Skin epidermis (tissue), 12 donors: ENCODE measurements around the gene FIBCD1.

Experiments
- H3K27ac ChIP-seq, 21 experiments: fragments of 200-600 bp; sonication (generic) in 11 of 21; one replicate each; pipeline ENCODE4 v1.5.0; 2020; ENCODE audit warnings: mild to moderate bottlenecking in 3 of 21, inconsistent platforms in 2 of 21, moderate library complexity in 2 of 21
- H3K4me3 ChIP-seq, 7 experiments: fragments of 200-600 bp; sonication (generic) in 2 of 7; one replicate each; pipeline ENCODE4 v1.5.0; 2020; ENCODE audit warnings: inconsistent platforms in 2 of 7, mild to moderate bottlenecking in 2 of 7, moderate library complexity in 1 of 7

Gene FIBCD1

GRCh38 chr9:130887494-130888144 is 51.4 kb downstream of the FIBCD1 start:
- Histone ChIP-seq H3K4me3 (no peak overlapping the region), H3K27ac (no peak overlapping the region)

- H3K27ac ChIP-seq, result no peak overlapping the region
Measured at GRCh38 chr9:130886981-130887380, 52.1 kb downstream of the FIBCD1 start.

GRCh38 chr9:130885484-130886375 is 53.3 kb downstream of the FIBCD1 start:
- Histone ChIP-seq H3K27ac (no peak overlapping the region), H3K4me3 (no peak overlapping the region)

More at GRCh38 chr9:130886981-130887380, 52.1 kb downstream of the FIBCD1 start:
- H3K4me3 ChIP-seq, result no peak overlapping the region

GRCh38 chr9:130884542-130885483 is 54.2 kb downstream of the FIBCD1 start:
- H3K4me3 ChIP-seq, result no peak overlapping the region
- no peak overlapping the region for H3K27ac ChIP-seq

GRCh38 chr9:130884111-130884531 is 54.9 kb downstream of the FIBCD1 start:
- H3K27ac ChIP-seq, result no peak overlapping the region
- no peak overlapping the region for H3K4me3 ChIP-seq

GRCh38 chr9:130883479-130883878 is 55.6 kb downstream of the FIBCD1 start:
- no peak overlapping the region for H3K27ac ChIP-seq
- H3K4me3 ChIP-seq, result no peak overlapping the region

GRCh38 chr9:130882696-130883225 is 56.3 kb downstream of the FIBCD1 start:
- no peak overlapping the region for H3K4me3 ChIP-seq

GRCh38 chr9:130881516-130881915 is 57.5 kb downstream of the FIBCD1 start:
- Histone ChIP-seq H3K4me3 (no peak overlapping the region), H3K27ac (no peak overlapping the region)

More at GRCh38 chr9:130882696-130883225, 56.3 kb downstream of the FIBCD1 start:
- no peak overlapping the region for H3K27ac ChIP-seq

- H3K27ac ChIP-seq, result no peak overlapping the region
- H3K4me3 ChIP-seq, result no peak overlapping the region
Measured at GRCh38 chr9:130880599-130881220, 58.3 kb downstream of the FIBCD1 start.

GRCh38 chr9:130879863-130880411 is 59.1 kb downstream of the FIBCD1 start:
- Histone ChIP-seq H3K27ac (no peak overlapping the region), H3K4me3 (no peak overlapping the region)

GRCh38 chr9:130878295-130878694 is 60.8 kb downstream of the FIBCD1 start:
- Histone ChIP-seq H3K27ac (no peak overlapping the region), H3K4me3 (no peak overlapping the region)

- Histone ChIP-seq H3K27ac (no peak overlapping the region), H3K4me3 (no peak overlapping the region)
Measured at GRCh38 chr9:130877300-130877699, 61.7 kb downstream of the FIBCD1 start.

GRCh38 chr9:130874783-130875182 is 64.3 kb downstream of the FIBCD1 start:
- H3K4me3 ChIP-seq, result no peak overlapping the region
- no peak overlapping the region for H3K27ac ChIP-seq

- H3K27ac ChIP-seq, result no peak overlapping the region
- no peak overlapping the region for H3K4me3 ChIP-seq
Measured at GRCh38 chr9:130873966-130874365, 65.1 kb downstream of the FIBCD1 start.

GRCh38 chr9:130872912-130873503 is 66.0 kb downstream of the FIBCD1 start:
- Histone ChIP-seq H3K27ac (no peak overlapping the region), H3K4me3 (no peak overlapping the region)

GRCh38 chr9:130872508-130872907 is 66.5 kb downstream of the FIBCD1 start:
- Histone ChIP-seq H3K27ac (no peak overlapping the region), H3K4me3 (no peak overlapping the region)

- Histone ChIP-seq H3K27ac (no peak overlapping the region), H3K4me3 (no peak overlapping the region)
Measured at GRCh38 chr9:130872093-130872492, 67.0 kb downstream of the FIBCD1 start.

GRCh38 chr9:130871395-130872062 is 67.5 kb downstream of the FIBCD1 start:
- Histone ChIP-seq H3K4me3 (no peak overlapping the region), H3K27ac (no peak overlapping the region)
